OCI-LY1 (cell line): ENCODE measurements around the gene USP34.

ENCODE experiments used
- H2AFZ ChIP-seq: fragments of 200-600 bp; sonication (generic), shearing (Covaris generic); 2 replicates; pipeline ENCODE4 v1.6.0; 2014; ENCODE audit warnings: antibody characterized with exemption, mild to moderate bottlenecking, low read length
- H3F3A ChIP-seq: fragments of 200-600 bp; sonication (generic), shearing (Covaris generic); 2 replicates; pipeline ENCODE4 v1.6.0; 2014; ENCODE audit warnings: mild to moderate bottlenecking, antibody characterized with exemption, low read length, moderate library complexity; ENCODE audit not compliant: insufficient read depth
- H3K27ac ChIP-seq: fragments of 200-600 bp; sonication (generic); 2 replicates; pipeline ENCODE4 v1.5.1; 2014; ENCODE audit warnings: low read length, mixed run types, mild to moderate bottlenecking, low read depth; ENCODE audit not compliant: poor library complexity, severe bottlenecking
- H3K27me3 ChIP-seq: fragments of 200-600 bp; sonication (generic); 2 replicates; pipeline ENCODE4 v1.6.0; 2014; ENCODE audit warnings: antibody characterized with exemption, mild to moderate bottlenecking, low read length, moderate library complexity; ENCODE audit not compliant: insufficient read depth
- H3K36me3 ChIP-seq: fragments of 200-600 bp; sonication (generic); 2 replicates; pipeline ENCODE4 v1.6.1; 2014; ENCODE audit warnings: mild to moderate bottlenecking, antibody characterized with exemption, low read length, moderate library complexity, mixed read lengths; ENCODE audit not compliant: insufficient read depth
- H3K4me1 ChIP-seq: fragments of 200-600 bp; sonication (generic); 2 replicates; pipeline ENCODE4 v1.5.1; 2014; ENCODE audit warnings: mild to moderate bottlenecking, low read length, moderate library complexity; ENCODE audit not compliant: insufficient read depth, severe bottlenecking
- H3K4me2 ChIP-seq: fragments of 200-600 bp; sonication (generic), shearing (Covaris generic); 2 replicates; pipeline ENCODE4 v1.6.1; 2014; ENCODE audit warnings: low read length
- H3K4me3 ChIP-seq: fragments of 200-600 bp; sonication (generic); 2 replicates; pipeline ENCODE4 v1.5.1; 2014; ENCODE audit warnings: low read length, low read depth, mild to moderate bottlenecking, mixed read lengths; ENCODE audit not compliant: poor library complexity, severe bottlenecking
- H3K79me2 ChIP-seq: fragments of 200-600 bp; shearing (Covaris generic); 2 replicates; pipeline ENCODE4 v1.6.1; 2016; ENCODE audit warnings: mixed run types, low read length, mixed read lengths; ENCODE audit not compliant: insufficient read depth
- H3K9ac ChIP-seq: fragments of 200-600 bp; sonication (generic), shearing (Covaris generic); 2 replicates; pipeline ENCODE4 v1.6.1; 2014; ENCODE audit warnings: mild to moderate bottlenecking, low read length, mixed read lengths
- H3K9me2 ChIP-seq: fragments of 200-600 bp; sonication (generic), shearing (Covaris generic); 2 replicates; pipeline ENCODE4 v1.6.1; 2014; ENCODE audit warnings: low read depth, mild to moderate bottlenecking, low read length, mixed read lengths
- H3K9me3 ChIP-seq: fragments of 200-600 bp; shearing (Covaris generic); 2 replicates; pipeline ENCODE4 v1.6.1; 2014; ENCODE audit warnings: low read length, mixed read lengths
- H4K20me1 ChIP-seq: fragments of 200-600 bp; sonication (generic), shearing (Covaris generic); 2 replicates; pipeline ENCODE4 v1.6.0; 2016; ENCODE audit warnings: mild to moderate bottlenecking, low read length; ENCODE audit not compliant: insufficient read depth
- EZH2 ChIP-seq: fragments of 200-600 bp; sonication (generic), shearing (Covaris generic); IDR thresholded peaks from 2 replicates; pipeline ENCODE4 v1.8.0; 2017; ENCODE audit warnings: borderline replicate concordance, mixed run types, mild to moderate bottlenecking, antibody characterized with exemption, low read length, moderate library complexity, mixed read lengths
- TF ChIP-seq, protein P1 (sequence below): fragments of 200-600 bp; sonication (generic), shearing (Covaris generic); IDR thresholded peaks from 2 replicates; pipeline ENCODE4 v1.5.1; 2017; ENCODE audit warnings: mild to moderate bottlenecking, antibody characterized with exemption, low read length, moderate library complexity, mixed read lengths

The USP34 gene

DNA sequence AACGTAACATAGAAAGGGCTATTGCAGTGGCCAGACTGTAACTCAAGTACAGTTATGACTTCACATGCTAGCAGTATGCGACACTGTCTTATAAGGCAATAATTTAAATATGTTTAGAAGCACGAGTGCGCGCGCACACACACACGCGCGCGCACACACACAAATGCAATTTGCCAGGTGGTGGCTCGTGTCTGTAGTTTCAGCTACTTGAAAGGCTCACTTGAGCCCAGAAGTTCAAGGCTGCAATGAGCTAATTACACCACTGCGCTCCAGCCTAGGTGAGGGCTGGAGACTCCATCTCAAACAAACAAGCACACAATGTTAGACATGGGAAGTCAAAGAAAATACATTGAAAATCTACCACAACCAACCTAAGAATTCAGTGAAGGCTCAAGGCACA lies 103.7 kb downstream of the USP34 start:
- Histone ChIP-seq H4K20me1 (no peaks in the 10 kb centered on the region), H3K27me3 (no peaks in the 10 kb centered on the region), H3K9me2 (no peaks in the 10 kb centered on the region), H3K36me3 (peaks cover 86% of the 10 kb centered on the region), H3K27ac (no peak overlapping the region), H2AFZ (no peak overlapping the region), H3K79me2 (no peaks in the 10 kb centered on the region), H3K4me2 (no peak overlapping the region), H3K9ac (no peak overlapping the region), H3K4me1 (no peaks in the 10 kb centered on the region), H3F3A (no peaks in the 10 kb centered on the region; the same call in 1 of the 2 replicates), H3K9me3 (peaks cover 6% of the 10 kb centered on the region; the same call in 1 of the 2 replicates), H3K4me3 (no peak overlapping the region)
- TF ChIP-seq, protein P1, sequence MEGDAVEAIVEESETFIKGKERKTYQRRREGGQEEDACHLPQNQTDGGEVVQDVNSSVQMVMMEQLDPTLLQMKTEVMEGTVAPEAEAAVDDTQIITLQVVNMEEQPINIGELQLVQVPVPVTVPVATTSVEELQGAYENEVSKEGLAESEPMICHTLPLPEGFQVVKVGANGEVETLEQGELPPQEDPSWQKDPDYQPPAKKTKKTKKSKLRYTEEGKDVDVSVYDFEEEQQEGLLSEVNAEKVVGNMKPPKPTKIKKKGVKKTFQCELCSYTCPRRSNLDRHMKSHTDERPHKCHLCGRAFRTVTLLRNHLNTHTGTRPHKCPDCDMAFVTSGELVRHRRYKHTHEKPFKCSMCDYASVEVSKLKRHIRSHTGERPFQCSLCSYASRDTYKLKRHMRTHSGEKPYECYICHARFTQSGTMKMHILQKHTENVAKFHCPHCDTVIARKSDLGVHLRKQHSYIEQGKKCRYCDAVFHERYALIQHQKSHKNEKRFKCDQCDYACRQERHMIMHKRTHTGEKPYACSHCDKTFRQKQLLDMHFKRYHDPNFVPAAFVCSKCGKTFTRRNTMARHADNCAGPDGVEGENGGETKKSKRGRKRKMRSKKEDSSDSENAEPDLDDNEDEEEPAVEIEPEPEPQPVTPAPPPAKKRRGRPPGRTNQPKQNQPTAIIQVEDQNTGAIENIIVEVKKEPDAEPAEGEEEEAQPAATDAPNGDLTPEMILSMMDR = no peak
- TF ChIP-seq EZH2 = no peak

DNA sequence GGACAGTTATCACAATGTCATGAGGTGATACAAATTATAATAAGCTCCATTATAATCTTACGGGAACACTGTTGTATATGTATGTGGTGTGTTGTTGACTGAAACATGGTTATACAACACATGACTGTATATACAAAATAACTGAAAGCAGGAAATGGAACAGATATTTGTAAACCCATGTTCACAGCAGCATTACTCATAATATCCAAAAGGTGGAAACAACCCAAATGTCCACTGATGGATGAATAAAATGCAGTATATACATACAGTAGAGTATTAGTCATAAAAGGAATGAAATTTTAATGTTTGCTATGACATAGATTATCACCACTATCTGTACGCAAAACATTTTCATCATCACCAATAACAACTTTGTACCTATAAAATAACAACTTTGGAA lies 107.3 kb downstream of the USP34 start:
- Histone ChIP-seq H2AFZ (no peak overlapping the region), H3K9ac (no peak overlapping the region), H3K9me2 (no peaks in the 10 kb centered on the region), H4K20me1 (no peaks in the 10 kb centered on the region), H3K79me2 (peaks cover 26% of the 10 kb centered on the region), H3K27ac (no peak overlapping the region), H3K36me3 (peaks cover 61% of the 10 kb centered on the region), H3K27me3 (no peaks in the 10 kb centered on the region), H3F3A (no peaks in the 10 kb centered on the region), H3K4me1 (no peaks in the 10 kb centered on the region), H3K4me2 (no peak overlapping the region), H3K9me3 (peaks cover 6% of the 10 kb centered on the region; the same call in 1 of the 2 replicates), H3K4me3 (no peak overlapping the region)
- TF ChIP-seq, protein P1 = no peak
- TF ChIP-seq EZH2 = no peak

- H3K4me2 ChIP-seq = no peak overlapping the region
- H3K9ac ChIP-seq = no peak overlapping the region
- no peaks in the 10 kb centered on the region for H3K9me2 ChIP-seq
- peaks cover 30% of the 10 kb centered on the region for H3K79me2 ChIP-seq
- no peaks in the 10 kb centered on the region for H3F3A ChIP-seq
- no peak overlapping the region for H2AFZ ChIP-seq
- H3K27me3 ChIP-seq = no peaks in the 10 kb centered on the region
- H3K36me3 ChIP-seq = peaks cover 54% of the 10 kb centered on the region
- H3K4me1 ChIP-seq = no peaks in the 10 kb centered on the region
- TF ChIP-seq EZH2 = no peak
- TF ChIP-seq, protein P1 = no peak
- H4K20me1 ChIP-seq = no peaks in the 10 kb centered on the region
- H3K27ac ChIP-seq = no peak overlapping the region
- no peak overlapping the region for H3K4me3 ChIP-seq
- H3K9me3 ChIP-seq = peaks cover 6% of the 10 kb centered on the region; the same call in 1 of the 2 replicates
Observed at GRCh38 chr2:61362873-61363272, 108.0 kb downstream of the USP34 start.
